Peyer's patch (tissue), 4 donors: Measurements from ENCODE around the gene FLNA. TPM values are rescaled to one million over a fixed set of nuclear protein-coding genes. Genes with fewer than 3 reads are reported as not detected.

Source experiments
- DNase-seq, 3 donors: peaks; one replicate each; pipeline ENCODE4 v3.0.0-alpha.2; 2017 to 2019
- H3K27ac ChIP-seq, 4 donors: fragments of 200-600 bp; sonication (generic); one replicate each; pipeline ENCODE4 v1.5.1; 2016 to 2019
- H3K27me3 ChIP-seq, 2 donors: fragments of 200-600 bp; sonication (generic); one replicate each; pipeline ENCODE4 v1.5.1; 2019
- H3K36me3 ChIP-seq, 3 donors: fragments of 200-600 bp; sonication (generic); one replicate each; pipeline ENCODE4 v1.5.1; 2016 to 2019
- H3K4me1 ChIP-seq, 4 donors: fragments of 200-600 bp; sonication (generic); one replicate each; pipeline ENCODE4 v1.5.1; 2016 to 2019
- H3K4me3 ChIP-seq, 4 donors: fragments of 200-600 bp; sonication (generic); 1 replicate in 3 of 4; 2 replicates in 1 of 4; pipeline ENCODE4 v1.5.1; 2016 to 2019; ENCODE audit warnings: mild to moderate bottlenecking in 1 of 4
- H3K9me3 ChIP-seq, 4 donors: fragments of 200-600 bp; sonication (generic); one replicate each; pipeline ENCODE4 v1.5.1; 2016 to 2019; ENCODE audit warnings: mild to moderate bottlenecking in 1 of 4
- POLR2A ChIP-seq, 2 donors: fragments of 450-650 bp; IDR thresholded peaks; one replicate each; pipeline ENCODE4 v1.5.1; 2017; ENCODE audit warnings: antibody characterized with exemption in 2 of 2, mild to moderate bottlenecking in 2 of 2, moderate library complexity in 2 of 2
- total RNA-seq, 4 donors: library from RNA; depleted of rRNA; stranded (reverse); fragments of >200 nt; gene quantifications; one replicate each; pipeline ENCODE4 v1.1.0, GENCODE V29; 2016
- TF ChIP-seq, protein P1 (sequence below), 6 experiments: fragments of 450-650 bp in 4 of 6; fragments of 200-600 bp in 2 of 6; sonication (generic) in 1 of 6; IDR thresholded peaks; one replicate each; pipeline ENCODE4 v1.5.1; 2017 to 2019; ENCODE audit warnings: antibody characterized with exemption in 6 of 6, mild to moderate bottlenecking in 3 of 6, moderate library complexity in 1 of 6

Gene FLNA
- total RNA-seq, 4 donors from 2014 or later = 143 to 663 (median 328) TPM

DNA sequence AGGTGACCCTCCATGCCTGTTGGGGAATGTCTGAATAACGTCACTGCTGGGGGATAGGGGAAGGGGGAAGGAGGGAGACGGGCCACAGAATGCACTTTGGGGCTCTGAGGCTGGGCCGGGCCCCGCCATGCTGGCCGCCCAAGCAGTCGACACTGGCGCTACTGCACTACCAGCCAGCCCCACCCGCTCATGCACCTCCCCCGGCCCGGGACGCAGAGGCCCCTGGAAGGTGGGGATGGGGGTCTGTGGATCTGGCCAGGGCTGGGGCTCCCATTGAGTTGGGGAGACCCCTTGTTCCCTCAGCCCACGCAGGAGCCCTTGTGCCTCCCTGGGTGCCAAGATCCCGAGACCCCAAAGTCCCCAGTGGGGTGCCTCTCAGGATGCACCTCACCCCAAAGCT is 17.8 kb downstream of the FLNA start:
- DNase-seq = no peak
- no peak for TF ChIP-seq POLR2A (IDR thresholded peaks at IDR 0.05)
- TF ChIP-seq, protein P1, sequence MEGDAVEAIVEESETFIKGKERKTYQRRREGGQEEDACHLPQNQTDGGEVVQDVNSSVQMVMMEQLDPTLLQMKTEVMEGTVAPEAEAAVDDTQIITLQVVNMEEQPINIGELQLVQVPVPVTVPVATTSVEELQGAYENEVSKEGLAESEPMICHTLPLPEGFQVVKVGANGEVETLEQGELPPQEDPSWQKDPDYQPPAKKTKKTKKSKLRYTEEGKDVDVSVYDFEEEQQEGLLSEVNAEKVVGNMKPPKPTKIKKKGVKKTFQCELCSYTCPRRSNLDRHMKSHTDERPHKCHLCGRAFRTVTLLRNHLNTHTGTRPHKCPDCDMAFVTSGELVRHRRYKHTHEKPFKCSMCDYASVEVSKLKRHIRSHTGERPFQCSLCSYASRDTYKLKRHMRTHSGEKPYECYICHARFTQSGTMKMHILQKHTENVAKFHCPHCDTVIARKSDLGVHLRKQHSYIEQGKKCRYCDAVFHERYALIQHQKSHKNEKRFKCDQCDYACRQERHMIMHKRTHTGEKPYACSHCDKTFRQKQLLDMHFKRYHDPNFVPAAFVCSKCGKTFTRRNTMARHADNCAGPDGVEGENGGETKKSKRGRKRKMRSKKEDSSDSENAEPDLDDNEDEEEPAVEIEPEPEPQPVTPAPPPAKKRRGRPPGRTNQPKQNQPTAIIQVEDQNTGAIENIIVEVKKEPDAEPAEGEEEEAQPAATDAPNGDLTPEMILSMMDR (IDR thresholded peaks at IDR 0.05) = no peak
- Histone ChIP-seq H3K9me3 (no peaks in the 10 kb centered on the region), H3K4me3 (no peak overlapping the region), H3K4me1 (peaks cover 0 to 4% (median 0%) of the 10 kb centered on the region in 4 donors), H3K27ac (no peak overlapping the region), H3K27me3 (no peaks in the 10 kb centered on the region), H3K36me3 (peaks cover 0 to 63% (median 0%) of the 10 kb centered on the region in 3 donors)

DNA sequence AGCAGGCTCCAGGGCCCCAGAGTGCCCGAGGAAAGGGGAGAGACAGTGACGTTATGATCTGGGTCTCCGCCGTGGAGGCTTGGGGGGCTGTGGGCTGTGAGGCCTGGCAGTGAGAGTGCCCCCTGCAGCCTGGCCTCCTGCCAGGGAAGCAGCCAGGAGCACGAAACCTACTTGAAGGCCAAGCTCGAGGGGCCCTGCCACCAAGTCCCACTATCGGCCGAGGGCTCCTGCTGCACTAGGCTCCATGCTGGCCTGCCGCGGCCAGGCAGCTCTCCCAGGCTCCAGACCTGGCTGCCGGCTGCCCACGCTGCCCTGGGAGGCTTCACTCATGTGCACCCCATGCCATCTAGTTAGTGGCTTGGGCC is 18.7 kb downstream of the FLNA start:
- no peak for TF ChIP-seq POLR2A (IDR thresholded peaks at IDR 0.05)
- TF ChIP-seq, protein P1 (IDR thresholded peaks at IDR 0.05) = no peak
- Histone ChIP-seq H3K9me3 (no peaks in the 10 kb centered on the region), H3K4me1 (peaks cover 0 to 4% (median 0%) of the 10 kb centered on the region in 4 donors), H3K4me3 (no peak overlapping the region), H3K27ac (no peak overlapping the region), H3K27me3 (no peaks in the 10 kb centered on the region), H3K36me3 (peaks cover 0 to 64% (median 0%) of the 10 kb centered on the region in 3 donors)
- DNase-seq = no peak

DNA sequence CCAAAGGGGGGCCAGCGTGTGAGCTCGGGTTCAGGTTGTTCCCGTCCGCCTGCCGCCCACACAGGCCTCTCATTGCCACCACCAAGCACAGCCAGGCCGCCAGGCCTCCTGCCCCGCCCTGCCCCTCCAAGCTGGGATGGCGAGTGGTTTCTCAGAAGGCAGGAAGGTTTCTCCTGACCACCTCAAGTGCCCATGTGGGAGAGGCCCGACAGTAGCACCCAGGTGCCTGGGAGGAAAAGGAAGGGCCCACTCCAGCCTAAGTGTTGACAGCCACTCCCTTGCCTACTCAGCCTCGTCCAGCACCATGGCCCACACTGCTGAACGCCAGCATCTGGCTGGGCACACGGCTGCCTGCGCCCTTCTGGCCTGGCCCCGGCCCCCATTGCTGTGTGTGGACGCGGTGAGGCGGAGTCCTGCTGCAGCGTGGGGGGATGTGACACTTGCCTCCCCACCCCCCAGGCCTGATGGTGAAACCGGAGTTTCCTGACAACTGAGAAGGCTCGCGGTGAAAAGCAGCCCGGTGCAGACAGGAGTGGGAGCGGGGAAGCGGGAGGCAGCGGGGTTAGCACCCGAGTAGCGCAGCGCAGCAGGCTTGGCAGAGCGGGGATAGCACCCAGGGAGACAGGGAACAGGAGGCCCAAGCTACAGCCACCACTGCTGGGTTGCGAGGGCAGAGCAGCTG is 19.2 kb downstream of the FLNA start:
- peaks cover 0 to 69% (median 0%) of the 10 kb centered on the region in 3 donors for H3K36me3 ChIP-seq
- no peak for DNase-seq
- TF ChIP-seq, protein P1 (IDR thresholded peaks at IDR 0.05) = no peak
- no peak for TF ChIP-seq POLR2A (IDR thresholded peaks at IDR 0.05)
- H3K4me3 ChIP-seq = no peak overlapping the region
- H3K27me3 ChIP-seq = no peaks in the 10 kb centered on the region
- peaks cover 0 to 4% (median 0%) of the 10 kb centered on the region in 4 donors for H3K4me1 ChIP-seq
- H3K9me3 ChIP-seq = no peaks in the 10 kb centered on the region
- H3K27ac ChIP-seq = no peak overlapping the region

DNA sequence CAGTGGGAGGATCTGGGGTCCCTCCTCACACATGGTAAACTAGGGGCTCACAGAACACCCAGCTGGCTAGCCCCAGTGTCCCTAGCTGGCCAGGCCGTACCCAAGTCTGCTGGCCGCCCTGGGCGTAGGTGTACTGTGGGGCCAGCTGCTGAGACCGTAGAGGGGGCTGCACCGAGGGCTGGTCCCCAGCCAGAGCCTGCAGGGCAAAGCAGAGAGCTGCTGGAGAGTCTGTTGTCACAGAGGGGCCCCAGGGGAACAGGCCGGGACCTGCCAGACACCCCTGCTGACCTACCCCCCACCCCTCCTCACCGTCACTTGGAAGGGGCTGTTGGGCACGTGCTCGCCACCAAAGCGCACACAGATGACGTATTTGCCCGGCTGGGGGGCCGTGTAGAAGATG is 19.9 kb downstream of the FLNA start:
- peaks cover 0 to 4% (median 0%) of the 10 kb centered on the region in 4 donors for H3K4me1 ChIP-seq
- no peaks in the 10 kb centered on the region for H3K9me3 ChIP-seq
- TF ChIP-seq, protein P1 (IDR thresholded peaks at IDR 0.05) = no peak
- no peak for TF ChIP-seq POLR2A (IDR thresholded peaks at IDR 0.05)
- H3K27ac ChIP-seq = no peak overlapping the region
- no peaks in the 10 kb centered on the region for H3K27me3 ChIP-seq
- DNase-seq = no peak
- H3K4me3 ChIP-seq = no peak overlapping the region
- H3K36me3 ChIP-seq = peaks cover 0 to 70% (median 0%) of the 10 kb centered on the region in 3 donors

DNA sequence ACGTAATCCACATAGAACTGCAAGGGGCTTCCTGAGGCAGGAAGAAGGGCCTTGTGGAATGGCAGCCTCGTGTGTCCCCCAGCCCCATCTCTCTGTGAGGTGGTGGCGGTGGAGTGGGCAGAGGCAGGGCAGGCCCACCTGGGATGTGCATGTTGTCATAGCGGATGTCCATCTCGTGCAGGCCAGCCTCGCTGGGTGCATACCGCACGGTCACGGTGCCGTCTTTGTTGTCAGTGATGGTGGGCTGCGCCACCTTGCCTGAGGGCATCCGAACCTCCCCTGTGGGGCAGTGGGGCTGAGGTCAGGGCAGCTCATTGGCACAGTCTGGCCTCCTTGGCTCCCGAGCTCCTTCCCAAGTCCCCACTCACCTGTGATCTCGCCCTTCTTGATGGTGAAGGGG is 20.4 kb downstream of the FLNA start:
- Histone ChIP-seq H3K36me3 (peaks cover 0 to 66% (median 0%) of the 10 kb centered on the region in 3 donors), H3K9me3 (no peaks in the 10 kb centered on the region), H3K27ac (no peak overlapping the region), H3K4me3 (no peak overlapping the region), H3K27me3 (no peaks in the 10 kb centered on the region), H3K4me1 (peaks cover 0 to 4% (median 0%) of the 10 kb centered on the region in 4 donors)
- DNase-seq = no peak
- TF ChIP-seq, protein P1 (IDR thresholded peaks at IDR 0.05) = no peak
- no peak for TF ChIP-seq POLR2A (IDR thresholded peaks at IDR 0.05)
